HepG2 (cell line): ENCODE results near the gene ANKRD44.
"Not testable (repeated sequence)": the region's sequence is repeated elsewhere in the genome, so short reads cannot be mapped to it uniquely, and the experiment has no call there.

Source experiments
- CTCF ChIP-seq: sonication (generic); formaldehyde crosslinking; IDR thresholded peaks from 2 replicates; pipeline ENCODE4 v1.5.0; 2020; ENCODE audit warnings: mild to moderate bottlenecking, missing genetic modification reagents, moderate library complexity
- HOXA7 ChIP-seq: sonication (generic); formaldehyde crosslinking; IDR thresholded peaks from 2 replicates; pipeline ENCODE4 v1.8.1; 2022; ENCODE audit warnings: mild to moderate bottlenecking, missing genetic modification reagents, moderate library complexity
- JUND ChIP-seq: sonication (generic); formaldehyde crosslinking; IDR thresholded peaks from 2 replicates; pipeline ENCODE4 v1.8.0; 2022; ENCODE audit warnings: mild to moderate bottlenecking, missing genetic modification reagents
- NFAT5 ChIP-seq: sonication (generic); formaldehyde crosslinking; IDR thresholded peaks from 2 replicates; pipeline ENCODE4 v1.4.0; 2020; ENCODE audit warnings: missing genetic modification reagents
- NFIC ChIP-seq: IDR thresholded peaks from 2 replicates; pipeline ENCODE4 v1.6.1; 2012; ENCODE audit warnings: mild to moderate bottlenecking, low read length, inconsistent platforms
- NONO ChIP-seq, 2 experiments: fragments of 450-650 bp in 1 of 2; sonication (generic) in 1 of 2; formaldehyde crosslinking in 1 of 2; IDR thresholded peaks in 1 of 2; conservative IDR thresholded peaks in 1 of 2; 2 replicates each; pipeline versions ENCODE4 v1.6.1 to v1.8.0; 2017 to 2022; ENCODE audit warnings: mild to moderate bottlenecking in 1 of 2, missing genetic modification reagents in 1 of 2, moderate library complexity in 1 of 2
- XRCC5 ChIP-seq: fragments of 200-400 bp; formaldehyde crosslinking; optimal IDR thresholded peaks from 2 replicates; pipeline ENCODE3; 2017; ENCODE audit warnings: mild to moderate bottlenecking, low read length
- ZHX1 ChIP-seq: sonication (generic); formaldehyde crosslinking; IDR thresholded peaks from 2 replicates; pipeline ENCODE4 v1.8.1; 2022; ENCODE audit warnings: low read depth, mild to moderate bottlenecking, missing genetic modification reagents
- ZNF569 ChIP-seq: sonication (generic); formaldehyde crosslinking; IDR thresholded peaks from 2 replicates; pipeline ENCODE4 v1.5.0; 2020; ENCODE audit warnings: mild to moderate bottlenecking, missing genetic modification reagents, moderate library complexity, borderline replicate concordance

- not testable (repeated sequence) for TF ChIP-seq ZNF569 (CRISPR knock-in tag); NFAT5; ZHX1 (CRISPR knock-in tag); XRCC5; HOXA7; NONO (IDR thresholded peaks at IDR 0.05); NONO (CRISPR knock-in tag; conservative IDR thresholded peaks at IDR 0.05); CTCF (CRISPR knock-in tag); NFIC; JUND
These were observed 23.0 kb downstream of the ANKRD44 start for GRCh38 chr2:197287596-197287932.
